ENCODE results near the gene UBR3.

The UBR3 gene

GRCh38 chr2:170086117-170086688, 258.9 kb downstream of the UBR3 start:
- no peak for TF ChIP-seq CTCF (conservative IDR thresholded peaks at IDR 0.05; ENCODE audit: low read depth)
- no peak overlapping the region for H3K27ac ChIP-seq
- DNase-seq (ENCODE audit: low spot score), result no peak
- ChIA-PET CTCF (no interaction called here), POLR2A (ENCODE audit: low non-redundant PET) (no interaction called here)

- ChIA-PET CTCF (no interaction called here), POLR2A (ENCODE audit: low non-redundant PET) (no interaction called here)
- no peak for DNase-seq (ENCODE audit: low spot score)
- no peak for TF ChIP-seq CTCF (conservative IDR thresholded peaks at IDR 0.05; ENCODE audit: low read depth)
- H3K27ac ChIP-seq, result no peak overlapping the region
Observed at GRCh38 chr2:170086751-170087412, 259.6 kb downstream of the UBR3 start.

- H3K27ac ChIP-seq, result no peak overlapping the region
- CTCF ChIA-PET, result no interaction called here
- no peak for DNase-seq (ENCODE audit: low spot score)
- TF ChIP-seq CTCF (conservative IDR thresholded peaks at IDR 0.05; ENCODE audit: low read depth), result no peak
- POLR2A ChIA-PET (ENCODE audit: low non-redundant PET), result no interaction called here
Observed at GRCh38 chr2:170087413-170087793, 260.1 kb downstream of the UBR3 start.

- ChIA-PET POLR2A (ENCODE audit: low non-redundant PET) (no interaction called here), CTCF (interaction anchor here (0.7 kb wide), 1 partner anchor 126 kb away, joined by 3 read pairs; no protein-coding TSS in a partner anchor)
- no peak for TF ChIP-seq CTCF (conservative IDR thresholded peaks at IDR 0.05; ENCODE audit: low read depth)
Observed at GRCh38 chr2:170088776-170089175, 261.5 kb downstream of the UBR3 start.

GRCh38 chr2:170090229-170090628, 263.0 kb downstream of the UBR3 start:
- ChIA-PET CTCF (no interaction called here), POLR2A (ENCODE audit: low non-redundant PET) (no interaction called here)
- DNase-seq (ENCODE audit: low spot score), result no peak
- no peak overlapping the region for H3K27ac ChIP-seq
- no peak for TF ChIP-seq CTCF (conservative IDR thresholded peaks at IDR 0.05; ENCODE audit: low read depth)

More at GRCh38 chr2:170088776-170089175, 261.5 kb downstream of the UBR3 start:
- no peak overlapping the region for H3K27ac ChIP-seq
- no peak for DNase-seq (ENCODE audit: low spot score)

GRCh38 chr2:170091436-170091835, 264.2 kb downstream of the UBR3 start:
- POLR2A ChIA-PET (ENCODE audit: low non-redundant PET), result no interaction called here
- no peak for TF ChIP-seq CTCF (conservative IDR thresholded peaks at IDR 0.05; ENCODE audit: low read depth)
- H3K27ac ChIP-seq, result no peak overlapping the region
- CTCF ChIA-PET, result no interaction called here
- no peak for DNase-seq (ENCODE audit: low spot score)
